Amniotic epithelial cell (primary cell): ENCODE measurements around the gene UGT1A1.

Source experiments
- DNase-seq: peaks from one replicate; pipeline ENCODE4 v3.0.0-alpha.2; 2010; ENCODE audit warnings: low read depth

The UGT1A1 gene

DNA sequence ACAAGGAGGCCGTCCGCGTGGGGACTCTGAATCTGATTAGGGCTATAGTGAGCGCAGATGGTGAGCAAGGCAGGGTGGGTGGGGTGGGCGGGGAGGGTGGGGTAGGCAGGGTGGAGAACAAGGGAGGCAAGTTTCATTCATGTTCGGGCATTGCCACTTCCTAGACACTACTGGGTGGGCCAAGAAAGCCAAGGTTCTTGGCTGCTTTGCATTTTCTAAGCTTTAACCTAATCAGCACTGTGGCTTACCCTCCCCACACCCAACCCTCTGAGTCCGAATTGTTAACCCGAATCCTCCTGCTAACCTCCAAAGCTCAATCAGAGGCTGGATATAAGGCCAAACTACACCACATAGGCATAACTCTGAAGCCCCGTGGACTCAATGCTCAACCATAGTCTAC is 36.2 kb downstream of the UGT1A1 start:
- DNase-seq = no peak

- DNase-seq = no peak
Measured at GRCh38 chr2:233798335-233799086, 38.4 kb downstream of the UGT1A1 start.

DNA sequence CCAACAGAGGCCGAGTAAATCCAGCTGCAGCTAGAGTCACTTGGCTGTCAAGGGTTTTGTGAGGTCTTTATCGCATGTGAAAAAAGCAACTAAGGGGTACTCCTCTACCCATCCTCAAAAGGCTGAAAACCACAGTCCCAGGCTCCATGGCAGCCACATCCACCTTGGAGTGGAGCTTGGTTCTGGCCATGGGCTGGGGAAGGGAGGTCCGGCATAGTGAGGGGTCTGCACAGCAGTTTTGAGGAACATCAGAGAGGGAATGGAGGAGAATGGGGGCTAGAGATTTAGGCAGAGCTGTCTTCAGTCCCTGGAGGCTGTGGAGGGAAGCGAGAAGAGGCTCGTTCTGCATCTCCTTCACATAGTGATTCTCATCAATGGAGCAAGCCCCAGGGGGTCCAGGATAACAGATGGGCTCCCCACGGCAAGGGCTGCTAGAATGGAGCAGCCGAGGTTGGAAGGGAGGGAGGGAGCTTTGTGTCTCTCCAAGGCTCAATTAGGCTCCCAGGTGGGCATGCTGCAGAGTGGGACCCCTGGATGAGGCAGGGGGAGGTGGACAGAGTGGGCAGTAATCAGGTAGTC is 39.1 kb downstream of the UGT1A1 start:
- no peak for DNase-seq

GRCh38 chr2:233799716-233800115 is 39.6 kb downstream of the UGT1A1 start:
- DNase-seq = no peak

DNA sequence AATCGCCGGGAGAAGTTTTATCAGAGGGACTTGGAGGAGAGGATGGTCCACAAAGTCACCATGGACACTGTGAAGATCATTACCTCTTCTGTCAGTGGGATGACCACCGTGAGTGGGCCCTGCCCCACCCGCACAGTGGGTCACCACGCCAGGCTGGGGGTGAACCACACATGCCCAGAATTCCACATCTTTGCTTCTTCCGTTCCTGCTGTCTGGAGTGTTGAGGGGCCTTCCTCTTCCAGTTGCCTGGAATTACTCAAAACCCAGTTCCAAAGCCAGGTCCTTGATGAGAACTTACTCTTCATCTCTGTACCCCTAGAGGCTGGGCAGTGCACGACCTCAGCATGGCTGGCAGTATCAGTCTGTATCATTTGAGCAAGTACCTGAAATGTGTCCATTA is 40.1 kb downstream of the UGT1A1 start:
- no peak for DNase-seq

DNA sequence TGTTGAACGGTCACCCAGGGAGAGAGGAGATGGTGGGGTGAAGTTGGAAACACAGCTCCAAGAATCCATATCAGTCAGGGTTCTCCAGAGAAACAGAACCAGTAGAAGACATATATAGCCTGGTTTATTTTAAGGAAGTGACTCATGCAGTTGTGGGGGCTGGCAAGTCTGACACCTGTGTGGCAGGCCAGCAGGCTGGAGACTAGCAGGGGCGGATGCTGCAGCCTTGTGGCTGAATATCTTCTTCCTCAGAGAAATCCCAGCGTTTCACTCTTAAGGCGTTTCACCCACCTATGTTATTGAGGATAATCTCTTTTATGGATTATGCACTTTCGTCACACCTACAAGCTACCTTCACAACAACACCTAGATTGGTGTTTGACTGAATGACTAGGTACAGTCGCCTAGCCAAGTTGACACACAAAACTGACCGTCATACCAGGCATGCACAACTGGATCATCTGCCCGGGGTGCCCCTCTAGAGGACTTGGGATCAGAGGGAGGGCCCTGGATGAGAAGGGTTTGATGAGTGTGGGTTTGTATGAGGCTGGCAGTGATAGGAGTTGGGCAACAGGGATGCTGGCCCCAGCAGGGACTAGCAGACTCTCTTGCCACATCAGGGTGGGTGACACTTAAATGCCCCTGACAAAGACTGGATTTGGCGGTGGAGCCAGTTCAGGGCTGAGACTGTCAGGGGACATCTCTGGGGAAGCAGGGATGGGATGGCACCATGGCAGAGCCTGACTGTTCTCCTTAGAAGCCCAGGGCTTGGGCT is 41.5 kb downstream of the UGT1A1 start:
- DNase-seq = no peak

DNA sequence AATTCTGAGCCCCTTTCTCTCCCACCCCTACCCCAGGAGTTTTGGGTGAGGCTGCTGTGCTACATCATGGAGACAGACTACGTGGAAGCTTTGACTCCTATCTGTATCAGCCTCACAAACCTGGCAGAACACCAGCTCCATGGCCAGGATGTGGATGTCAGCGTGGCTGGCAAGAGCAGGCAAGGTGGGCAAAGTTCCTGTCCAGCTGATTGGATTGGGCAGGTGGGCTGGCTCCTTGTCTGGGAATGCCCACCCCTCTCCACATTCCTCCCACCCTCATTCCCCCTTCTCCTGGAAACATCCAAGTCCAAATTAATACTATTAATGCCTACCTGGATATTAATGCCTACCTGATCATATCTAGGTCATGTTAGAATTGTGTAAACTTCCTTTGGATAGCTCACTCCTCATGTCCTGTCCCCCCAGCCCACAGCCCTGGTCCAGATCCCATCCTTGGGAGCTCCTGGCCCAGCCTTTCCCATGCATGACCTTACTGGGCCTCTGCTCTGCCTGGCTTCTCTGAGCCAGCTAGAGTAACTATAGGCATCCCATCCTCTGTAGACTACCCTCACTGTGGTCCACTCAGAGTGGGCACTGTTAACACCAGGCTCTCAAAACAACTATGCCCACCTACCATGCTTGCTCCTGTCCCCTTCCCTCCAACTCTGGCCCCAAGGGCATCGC is 42.2 kb downstream of the UGT1A1 start:
- DNase-seq = no peak

DNA sequence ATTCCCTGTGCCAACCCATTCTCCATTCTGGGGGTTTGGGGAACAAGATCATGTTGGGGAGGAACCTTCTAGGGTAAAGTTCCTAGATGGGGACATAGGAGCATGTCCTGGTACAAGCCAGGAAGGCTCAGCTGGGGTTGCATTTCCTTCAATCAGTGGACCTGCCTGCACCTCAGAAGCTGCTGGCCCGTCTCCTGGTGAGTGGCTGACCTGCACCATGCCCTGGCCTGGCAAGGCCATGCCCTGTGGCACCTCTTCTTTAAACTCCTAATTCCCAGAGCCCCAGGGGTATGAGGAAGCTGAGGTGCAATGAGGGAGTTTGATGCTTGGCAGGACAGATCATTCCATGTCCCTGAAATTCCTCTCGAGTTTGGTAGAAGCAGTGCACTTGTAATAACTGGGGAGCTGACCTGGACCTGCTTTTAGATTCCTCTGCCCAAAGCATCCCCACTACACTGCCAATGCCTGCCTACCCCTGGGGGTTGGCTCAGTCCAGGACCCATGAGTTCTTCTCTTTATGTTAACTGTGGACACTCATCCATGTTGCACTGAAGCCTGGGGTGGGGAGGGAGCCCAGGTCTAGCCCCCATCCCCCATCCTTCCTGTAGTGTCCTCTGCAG is 43.3 kb downstream of the UGT1A1 start:
- no peak for DNase-seq

DNA sequence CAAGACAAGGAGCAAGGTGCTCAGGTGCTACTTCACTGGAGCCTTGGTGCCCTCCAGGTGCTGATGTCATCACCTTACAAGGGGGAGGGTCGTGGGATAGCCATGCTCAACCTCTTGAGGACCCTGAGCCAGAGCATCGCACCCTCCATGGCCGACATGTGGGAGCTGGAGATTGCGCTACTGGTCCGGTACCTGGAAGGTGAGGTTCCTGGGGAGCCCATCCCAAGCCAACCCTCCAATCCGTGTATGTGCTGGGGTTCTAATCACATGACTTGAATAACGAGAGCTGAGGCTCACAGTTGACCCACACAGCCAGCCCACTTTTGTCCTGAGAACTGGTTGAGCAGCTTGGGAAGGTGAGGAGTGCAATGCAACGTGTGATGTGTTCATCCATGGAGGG is 43.9 kb downstream of the UGT1A1 start:
- DNase-seq = no peak

- no peak for DNase-seq
Measured at GRCh38 chr2:233807215-233807865, 47.3 kb downstream of the UGT1A1 start.

- DNase-seq = no peak
Measured at GRCh38 chr2:233807966-233808935, 48.2 kb downstream of the UGT1A1 start.

DNA sequence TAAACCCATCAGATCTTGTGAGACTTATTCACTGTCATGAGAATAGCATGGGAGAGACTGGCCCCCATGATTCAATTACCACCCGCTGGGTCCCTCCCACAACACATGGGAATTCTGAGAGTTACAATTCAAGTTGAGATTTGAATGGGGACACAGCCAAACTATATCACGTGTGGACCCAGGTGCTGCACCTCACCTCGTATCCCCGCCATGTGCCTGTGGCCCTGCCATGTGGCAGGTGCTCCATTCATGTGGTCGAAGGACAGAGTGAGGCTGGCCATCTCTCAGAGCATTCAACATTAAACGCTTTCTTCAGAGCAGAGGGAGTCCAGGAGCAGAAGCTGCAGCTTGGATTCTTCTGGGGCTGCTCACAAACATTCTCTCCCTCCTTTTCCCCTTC is 50.3 kb downstream of the UGT1A1 start:
- DNase-seq = no peak

GRCh38 chr2:233811087-233811486 is 51.0 kb downstream of the UGT1A1 start:
- no peak for DNase-seq

DNA sequence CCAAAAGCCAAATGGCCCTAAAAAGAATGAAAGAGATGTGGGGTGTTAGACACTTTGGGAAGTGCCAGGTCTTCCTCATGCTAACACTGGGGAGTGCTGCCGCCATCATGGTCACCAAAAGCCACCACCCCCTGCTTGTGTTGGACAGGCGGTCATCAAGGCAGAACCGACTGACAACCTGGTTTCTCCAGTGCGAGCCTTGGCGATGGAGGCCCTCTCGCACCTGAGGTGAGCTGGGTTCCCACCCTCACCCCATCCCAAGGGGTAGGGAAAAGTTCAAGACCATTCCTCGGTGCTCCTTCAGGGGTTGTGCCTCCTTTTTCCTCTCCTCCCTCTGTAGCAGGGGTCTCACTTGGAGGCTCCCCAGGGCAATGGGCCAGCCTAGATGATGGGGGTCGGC is 51.7 kb downstream of the UGT1A1 start:
- DNase-seq = no peak

GRCh38 chr2:233813236-233814055 is 53.4 kb downstream of the UGT1A1 start:
- DNase-seq = no peak

GRCh38 chr2:233814056-233814835 is 54.2 kb downstream of the UGT1A1 start:
- DNase-seq = no peak

DNA sequence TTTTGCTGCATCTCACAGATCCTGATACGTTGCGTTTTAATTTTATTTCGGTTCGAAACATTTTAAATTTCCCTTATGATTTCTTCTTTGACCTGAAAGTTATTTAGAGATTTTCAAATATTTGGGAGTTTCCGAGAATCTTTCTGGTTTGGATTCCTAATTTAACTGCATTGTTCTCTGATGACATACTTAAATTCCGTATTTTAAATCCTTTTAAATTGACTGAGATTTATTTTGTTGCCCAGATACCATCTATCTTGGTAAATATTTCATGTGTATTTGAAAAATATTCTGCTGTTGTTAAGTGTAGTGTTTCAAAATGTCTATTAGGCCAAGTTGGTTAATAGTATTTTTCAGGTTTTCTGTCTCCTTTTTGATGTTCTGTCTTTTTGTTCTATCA is 55.8 kb downstream of the UGT1A1 start:
- no peak for DNase-seq

GRCh38 chr2:233816334-233816733 is 56.3 kb downstream of the UGT1A1 start:
- DNase-seq = no peak

GRCh38 chr2:233816771-233817170 is 56.7 kb downstream of the UGT1A1 start:
- DNase-seq = no peak
